ENCODE results near the gene SUB1.

The SUB1 gene

GRCh38 chr5:32600054-32600622 is 14.8 kb downstream of the SUB1 start:
- TF ChIP-seq, protein P1, sequence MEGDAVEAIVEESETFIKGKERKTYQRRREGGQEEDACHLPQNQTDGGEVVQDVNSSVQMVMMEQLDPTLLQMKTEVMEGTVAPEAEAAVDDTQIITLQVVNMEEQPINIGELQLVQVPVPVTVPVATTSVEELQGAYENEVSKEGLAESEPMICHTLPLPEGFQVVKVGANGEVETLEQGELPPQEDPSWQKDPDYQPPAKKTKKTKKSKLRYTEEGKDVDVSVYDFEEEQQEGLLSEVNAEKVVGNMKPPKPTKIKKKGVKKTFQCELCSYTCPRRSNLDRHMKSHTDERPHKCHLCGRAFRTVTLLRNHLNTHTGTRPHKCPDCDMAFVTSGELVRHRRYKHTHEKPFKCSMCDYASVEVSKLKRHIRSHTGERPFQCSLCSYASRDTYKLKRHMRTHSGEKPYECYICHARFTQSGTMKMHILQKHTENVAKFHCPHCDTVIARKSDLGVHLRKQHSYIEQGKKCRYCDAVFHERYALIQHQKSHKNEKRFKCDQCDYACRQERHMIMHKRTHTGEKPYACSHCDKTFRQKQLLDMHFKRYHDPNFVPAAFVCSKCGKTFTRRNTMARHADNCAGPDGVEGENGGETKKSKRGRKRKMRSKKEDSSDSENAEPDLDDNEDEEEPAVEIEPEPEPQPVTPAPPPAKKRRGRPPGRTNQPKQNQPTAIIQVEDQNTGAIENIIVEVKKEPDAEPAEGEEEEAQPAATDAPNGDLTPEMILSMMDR (IDR thresholded peaks at IDR 0.05; ENCODE audit: low read depth, low read length, missing control alignments), result no peak
- in situ Hi-C loops (cut with HindIII; ENCODE audit: low pct_ligation_motif_present, low sequenced_read_pairs), result no loop called here
- no peak overlapping the region for H3K27ac ChIP-seq
- H3K4me3 ChIP-seq (ENCODE audit: low read depth, low read length), result no peak overlapping the region
- H3K27me3 ChIP-seq (replicated peaks), result no peaks in the 10 kb centered on the region
- DNase-seq, result peak; percentile 53
- peaks cover 26% of the 10 kb centered on the region for H3K36me3 ChIP-seq (replicated peaks)

DNA sequence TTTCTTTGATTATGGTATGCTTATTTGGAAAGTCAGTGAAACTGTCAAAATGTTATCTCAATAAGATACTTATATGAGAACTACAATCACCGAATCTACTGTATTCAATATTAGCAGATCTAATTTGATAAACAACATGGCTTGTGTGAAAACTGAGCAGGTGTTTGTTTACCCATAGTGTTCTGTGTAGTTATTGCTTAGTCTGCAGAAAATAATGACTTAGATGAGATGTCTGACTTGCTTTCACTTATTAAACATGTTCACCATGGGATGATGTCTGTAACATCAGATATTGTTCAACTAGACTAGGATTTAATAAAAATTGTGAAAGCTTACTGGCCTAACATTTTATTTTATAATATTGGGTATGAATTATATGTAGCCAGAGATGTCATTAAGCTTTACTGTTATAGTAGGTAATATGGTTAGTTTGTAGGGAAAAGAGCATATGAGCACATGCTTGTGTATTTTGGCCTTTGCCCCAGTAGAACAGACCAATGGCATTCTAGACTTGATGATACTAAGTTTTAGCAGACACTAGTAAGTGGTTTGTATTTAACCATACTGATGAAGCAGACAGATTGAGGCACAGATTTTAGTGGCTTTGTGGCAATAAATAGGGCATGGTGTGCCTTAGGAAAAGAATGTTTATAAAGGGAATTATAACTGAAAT is 16.4 kb downstream of the SUB1 start:
- TF ChIP-seq, protein P1 (IDR thresholded peaks at IDR 0.05; ENCODE audit: low read depth, low read length, missing control alignments), result no peak
- H3K4me3 ChIP-seq (ENCODE audit: low read depth, low read length), result no peak overlapping the region
- in situ Hi-C loops (cut with HindIII; ENCODE audit: low pct_ligation_motif_present, low sequenced_read_pairs), result no loop called here
- no peaks in the 10 kb centered on the region for H3K27me3 ChIP-seq (replicated peaks)
- H3K27ac ChIP-seq, result no peak overlapping the region
- DNase-seq, result no peak
- H3K36me3 ChIP-seq (replicated peaks), result peaks cover 13% of the 10 kb centered on the region

GRCh38 chr5:32602906-32603305 is 17.5 kb downstream of the SUB1 start:
- in situ Hi-C loops (cut with HindIII; ENCODE audit: low pct_ligation_motif_present, low sequenced_read_pairs), result no loop called here
- DNase-seq, result no peak
- Histone ChIP-seq H3K4me3 (ENCODE audit: low read depth, low read length) (no peak overlapping the region), H3K36me3 (replicated peaks) (peaks cover 13% of the 10 kb centered on the region), H3K27ac (no peak overlapping the region), H3K27me3 (replicated peaks) (no peaks in the 10 kb centered on the region)
- TF ChIP-seq, protein P1 (IDR thresholded peaks at IDR 0.05; ENCODE audit: low read depth, low read length, missing control alignments), result no peak

DNA sequence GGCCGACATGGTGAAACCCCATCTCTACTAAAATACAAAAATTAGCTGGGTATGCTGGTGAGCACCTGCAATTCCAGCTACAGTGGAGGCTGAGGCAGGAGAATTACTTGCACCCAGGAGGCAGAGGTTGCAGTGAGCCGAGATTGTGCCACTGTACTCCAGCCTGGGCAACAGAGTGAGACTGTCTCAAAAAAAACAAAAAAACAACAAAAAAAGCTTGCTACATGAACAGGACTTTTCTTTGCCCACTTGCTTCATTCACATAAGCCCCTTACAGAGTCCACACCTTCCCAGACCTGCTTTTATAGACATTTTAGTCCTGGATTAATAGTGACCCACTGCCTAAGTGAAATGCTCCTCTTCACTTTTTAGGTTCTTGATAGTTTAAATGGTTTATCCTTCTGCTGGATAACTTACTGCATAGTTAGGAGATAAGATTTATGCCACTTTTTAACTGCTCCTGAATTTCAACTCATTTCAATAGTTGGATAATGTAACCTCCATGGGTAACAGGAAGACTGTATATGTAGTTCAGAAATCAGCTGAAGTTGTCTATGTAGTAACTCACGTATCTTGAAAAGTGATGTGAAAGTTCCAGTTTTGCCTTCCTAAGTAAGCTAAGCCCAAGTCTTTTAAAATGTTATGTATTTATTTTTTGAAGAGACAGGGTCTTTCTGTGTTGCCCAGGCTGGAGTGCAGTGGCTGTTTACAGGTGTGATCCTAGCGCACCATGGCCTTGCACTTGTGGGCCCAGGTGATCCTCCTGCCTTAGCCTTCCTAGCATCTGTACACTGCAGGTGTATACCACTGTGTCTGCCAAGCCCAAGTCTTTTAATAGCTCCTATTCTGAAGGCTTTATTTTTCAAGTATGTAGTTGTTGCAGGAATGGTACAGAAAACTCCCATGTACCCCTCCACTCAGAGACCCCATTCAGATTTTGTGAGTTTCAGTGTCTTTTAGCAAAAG is 19.7 kb downstream of the SUB1 start:
- peaks cover 5% of the 10 kb centered on the region for H3K36me3 ChIP-seq (replicated peaks)
- H3K4me3 ChIP-seq (ENCODE audit: low read depth, low read length), result no peak overlapping the region
- no peaks in the 10 kb centered on the region for H3K27me3 ChIP-seq (replicated peaks)
- TF ChIP-seq, protein P1 (IDR thresholded peaks at IDR 0.05; ENCODE audit: low read depth, low read length, missing control alignments), result no peak
- no peak for DNase-seq
- H3K27ac ChIP-seq, result no peak overlapping the region
- in situ Hi-C loops (cut with HindIII; ENCODE audit: low pct_ligation_motif_present, low sequenced_read_pairs), result no loop called here

DNA sequence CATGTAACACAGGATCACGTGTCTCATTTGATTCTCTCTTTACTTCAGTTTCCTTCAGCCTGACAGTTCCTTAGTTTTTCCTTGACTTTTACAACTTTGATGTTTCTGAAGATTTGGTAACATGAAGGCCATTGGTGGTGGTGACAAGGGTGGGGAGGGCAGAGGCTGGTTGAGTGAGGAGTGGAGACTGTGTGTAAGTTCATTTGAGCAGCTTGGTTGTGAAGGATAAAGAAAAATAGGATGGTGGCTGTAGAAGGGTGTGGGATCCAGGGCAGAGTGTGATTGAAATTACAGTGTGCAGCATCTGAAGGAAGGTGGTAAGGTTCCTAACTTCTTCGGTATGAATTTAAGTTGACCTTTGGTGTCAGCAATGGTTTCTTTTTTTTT is 20.4 kb downstream of the SUB1 start:
- DNase-seq, result no peak
- H3K36me3 ChIP-seq (replicated peaks), result peaks cover 2% of the 10 kb centered on the region
- no peaks in the 10 kb centered on the region for H3K27me3 ChIP-seq (replicated peaks)
- in situ Hi-C loops (cut with HindIII; ENCODE audit: low pct_ligation_motif_present, low sequenced_read_pairs), result no loop called here
- TF ChIP-seq, protein P1 (IDR thresholded peaks at IDR 0.05; ENCODE audit: low read depth, low read length, missing control alignments), result no peak
- no peak overlapping the region for H3K4me3 ChIP-seq (ENCODE audit: low read depth, low read length)
- H3K27ac ChIP-seq, result no peak overlapping the region

All from brain microvascular endothelial cell (primary cell).